WTC11 (cell line): ENCODE data around the gene HTR7. TPM values are rescaled to one million over a fixed set of nuclear protein-coding genes. Genes with fewer than 3 reads are reported as not detected.
"Not testable (repeated sequence)": the region's sequence is repeated elsewhere in the genome, so short reads cannot be mapped to it uniquely, and the experiment has no call there.

Experiments used
- ATAC-seq: fragments of 200-7000 bp; cut with Tn5 transposase; 2 replicates; pipeline ENCODE4 v1.10.0; 2021; ENCODE audit warnings: mild to moderate bottlenecking, moderate library complexity
- CTCF ChIA-PET: fragments of 300-600 bp; sonication (Branson Sonifier 250); formaldehyde crosslinking; loops from one replicate; lab custom pipeline; 2021; ENCODE audit warnings: antibody characterized with exemption; lab: Charles Lee
- POLR2A ChIA-PET: fragments of 350-600 bp; sonication (Branson Sonifier 250); formaldehyde crosslinking; loops from one replicate; lab custom pipeline; 2021; ENCODE audit warnings: antibody characterized with exemption; lab: Charles Lee
- DNase-seq: peaks from one replicate; pipeline ENCODE4 v3.0.0; 2021; ENCODE audit warnings: low spot score
- H3K27ac Mint-ChIP-seq: 2 replicates; pipeline ENCODE4 v1.8.0; 2021; ENCODE audit warnings: mixed read lengths
- H3K27me3 Mint-ChIP-seq: 2 replicates; pipeline ENCODE4 v1.8.0; 2021; ENCODE audit warnings: low read depth, mild to moderate bottlenecking, moderate library complexity, mixed read lengths
- H3K36me3 Mint-ChIP-seq: 2 replicates; pipeline ENCODE4 v1.8.0; 2021; ENCODE audit warnings: mixed read lengths
- H3K4me1 Mint-ChIP-seq: 2 replicates; pipeline ENCODE4 v1.8.0; 2022; ENCODE audit warnings: mixed read lengths
- H3K4me3 Mint-ChIP-seq: 2 replicates; pipeline ENCODE4 v1.8.0; 2021; ENCODE audit warnings: mild to moderate bottlenecking, moderate library complexity, mixed read lengths
- H3K9me3 Mint-ChIP-seq: 2 replicates; pipeline ENCODE4 v1.8.0; 2021; ENCODE audit warnings: mixed read lengths
- CBFB ChIP-seq: sonication (generic); formaldehyde crosslinking; IDR thresholded peaks from 2 replicates; pipeline ENCODE4 v1.8.1; 2022; ENCODE audit warnings: mild to moderate bottlenecking, low read depth, missing genetic modification reagents
- E2F1 ChIP-seq: sonication (generic); formaldehyde crosslinking; IDR thresholded peaks from 2 replicates; pipeline ENCODE4 v1.8.0; 2022; ENCODE audit warnings: mild to moderate bottlenecking, missing genetic modification reagents
- FOXJ3 ChIP-seq: sonication (generic); formaldehyde crosslinking; IDR thresholded peaks from 2 replicates; pipeline ENCODE4 v1.9.0; 2021; ENCODE audit warnings: missing genetic modification reagents, mild to moderate bottlenecking, borderline replicate concordance
- FOXK1 ChIP-seq: sonication (generic); formaldehyde crosslinking; IDR thresholded peaks from 2 replicates; pipeline ENCODE4 v1.8.0; 2022; ENCODE audit warnings: mild to moderate bottlenecking, moderate library complexity, missing genetic modification reagents
- GABPB1 ChIP-seq: sonication (generic); formaldehyde crosslinking; IDR thresholded peaks from 2 replicates; pipeline ENCODE4 v1.8.1; 2023; ENCODE audit warnings: mild to moderate bottlenecking, missing genetic modification reagents
- IRF2 ChIP-seq: sonication (generic); formaldehyde crosslinking; IDR thresholded peaks from 2 replicates; pipeline ENCODE4 v1.8.0; 2022; ENCODE audit warnings: low read depth, missing genetic modification reagents, borderline replicate concordance
- JUN ChIP-seq: sonication (generic); formaldehyde crosslinking; IDR thresholded peaks from 2 replicates; pipeline ENCODE4 v1.8.0; 2023; ENCODE audit warnings: mild to moderate bottlenecking, missing genetic modification reagents
- MAX ChIP-seq: sonication (generic); formaldehyde crosslinking; IDR thresholded peaks from 2 replicates; pipeline ENCODE4 v1.8.0; 2022; ENCODE audit warnings: mild to moderate bottlenecking, missing genetic modification reagents
- NFYB ChIP-seq: sonication (generic); formaldehyde crosslinking; conservative IDR thresholded peaks from 2 replicates; pipeline ENCODE4 v1.8.0; 2022; ENCODE audit warnings: low read depth, missing genetic modification reagents
- SMAD3 ChIP-seq: sonication (generic); formaldehyde crosslinking; IDR thresholded peaks from 2 replicates; pipeline ENCODE4 v1.8.0; 2022; ENCODE audit warnings: missing genetic modification reagents, mild to moderate bottlenecking, borderline replicate concordance
- TEAD4 ChIP-seq: sonication (generic); formaldehyde crosslinking; IDR thresholded peaks from 2 replicates; pipeline ENCODE4 v1.8.0; 2022; ENCODE audit warnings: mild to moderate bottlenecking, missing genetic modification reagents
- TP53 ChIP-seq: sonication (generic); formaldehyde crosslinking; IDR thresholded peaks from 2 replicates; pipeline ENCODE4 v1.8.1; 2023; ENCODE audit warnings: mild to moderate bottlenecking, missing genetic modification reagents
- ZMAT4 ChIP-seq: fragments of 250-450 bp; sonication (Bioruptor Pico); IDR thresholded peaks from 2 replicates; pipeline ENCODE4 v1.9.0; 2021; ENCODE audit warnings: mild to moderate bottlenecking
- ZNF121 ChIP-seq: sonication (generic); formaldehyde crosslinking; IDR thresholded peaks from 2 replicates; pipeline ENCODE4 v1.8.0; 2023; ENCODE audit warnings: missing genetic modification reagents
- ZNF138 ChIP-seq: sonication (generic); formaldehyde crosslinking; conservative IDR thresholded peaks from 2 replicates; pipeline ENCODE4 v1.8.1; 2022; ENCODE audit warnings: mild to moderate bottlenecking, moderate library complexity, missing genetic modification reagents
- total RNA-seq: library from RNA; stranded (reverse); gene quantifications from 3 replicates; pipeline ENCODE4 v1.2.3, GENCODE V29; 2021
- TF ChIP-seq, protein P1 (sequence below): fragments of 200-600 bp; IDR thresholded peaks from 2 replicates; pipeline ENCODE4 v1.8.0; 2022; ENCODE audit warnings: antibody characterized with exemption
- TF ChIP-seq, protein P2 (sequence below): sonication (generic); formaldehyde crosslinking; IDR thresholded peaks from 2 replicates; pipeline ENCODE4 v1.8.0; 2022; ENCODE audit warnings: mild to moderate bottlenecking, missing genetic modification reagents
- TF ChIP-seq, protein P3 (sequence below): sonication (generic); formaldehyde crosslinking; IDR thresholded peaks from 2 replicates; pipeline ENCODE4 v1.8.0; 2023; ENCODE audit warnings: mild to moderate bottlenecking, missing genetic modification reagents

Gene HTR7
- total RNA-seq, 1 experiment from 2014 or later = 11.2 TPM

DNA sequence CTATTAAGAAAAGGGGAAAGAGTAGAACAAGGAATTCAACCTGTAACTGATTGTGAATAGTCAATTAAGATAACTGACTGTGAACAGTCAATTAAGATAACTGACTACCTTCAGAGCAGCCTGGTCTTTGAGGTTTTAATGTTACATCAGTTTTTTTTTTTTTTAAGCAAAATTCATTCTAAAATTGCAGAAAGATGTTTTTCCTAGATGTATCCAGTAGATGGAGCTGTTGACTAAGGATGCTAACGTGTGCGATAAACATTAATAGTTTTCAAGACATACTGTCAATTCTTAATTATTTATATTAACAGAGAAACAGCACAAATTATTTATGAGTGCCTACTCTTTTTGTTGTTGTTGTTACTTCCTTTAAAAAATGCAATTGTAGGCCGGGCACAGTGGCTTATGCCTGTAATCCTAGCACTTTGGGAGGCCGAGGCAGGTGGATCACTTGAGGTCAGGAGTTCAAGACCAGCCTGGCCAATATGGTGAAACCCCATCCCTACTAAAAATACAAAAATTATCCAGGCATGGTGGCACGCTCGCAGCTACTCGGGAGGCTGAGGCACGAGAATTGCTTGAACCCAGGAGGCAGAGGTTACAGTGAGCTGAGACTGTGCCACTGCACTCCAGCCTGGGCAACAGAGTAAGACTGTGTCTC is 22.4 kb upstream of the HTR7 start:
- ATAC-seq, POLR2A ChIA-PET, DNase-seq: not testable (repeated sequence)

GRCh38 chr10:90879062-90879461 is 21.2 kb upstream of the HTR7 start:
- Mint-ChIP-seq H3K4me3 (no peak overlapping the region), H3K36me3 (peaks cover 46% of the 10 kb centered on the region), H3K27ac (no peak overlapping the region), H3K27me3 (no peaks in the 10 kb centered on the region; the same call in 1 of the 2 replicates), H3K4me1 (no peaks in the 10 kb centered on the region), H3K9me3 (no peaks in the 10 kb centered on the region)
- TF ChIP-seq CBFB (CRISPR knock-in tag) = no peak
- no peak for TF ChIP-seq TP53 (CRISPR knock-in tag)
- TF ChIP-seq FOXK1 (CRISPR knock-in tag) = no peak
- TF ChIP-seq FOXJ3 (CRISPR knock-in tag) = no peak
- CTCF ChIA-PET = interaction anchor here (0.5 to 1.7 kb wide), 5 partner anchors 9 to 167 kb away, joined by 3 to 7 read pairs (median 4); no protein-coding TSS in a partner anchor
- POLR2A ChIA-PET = no interaction called here
- no peak for ATAC-seq
- no peak for DNase-seq

More for the DNA sequence above, 22.4 kb upstream of the HTR7 start:
- not testable (repeated sequence) for H3K4me1 Mint-ChIP-seq, H3K4me3 Mint-ChIP-seq
- TF ChIP-seq, protein P1, sequence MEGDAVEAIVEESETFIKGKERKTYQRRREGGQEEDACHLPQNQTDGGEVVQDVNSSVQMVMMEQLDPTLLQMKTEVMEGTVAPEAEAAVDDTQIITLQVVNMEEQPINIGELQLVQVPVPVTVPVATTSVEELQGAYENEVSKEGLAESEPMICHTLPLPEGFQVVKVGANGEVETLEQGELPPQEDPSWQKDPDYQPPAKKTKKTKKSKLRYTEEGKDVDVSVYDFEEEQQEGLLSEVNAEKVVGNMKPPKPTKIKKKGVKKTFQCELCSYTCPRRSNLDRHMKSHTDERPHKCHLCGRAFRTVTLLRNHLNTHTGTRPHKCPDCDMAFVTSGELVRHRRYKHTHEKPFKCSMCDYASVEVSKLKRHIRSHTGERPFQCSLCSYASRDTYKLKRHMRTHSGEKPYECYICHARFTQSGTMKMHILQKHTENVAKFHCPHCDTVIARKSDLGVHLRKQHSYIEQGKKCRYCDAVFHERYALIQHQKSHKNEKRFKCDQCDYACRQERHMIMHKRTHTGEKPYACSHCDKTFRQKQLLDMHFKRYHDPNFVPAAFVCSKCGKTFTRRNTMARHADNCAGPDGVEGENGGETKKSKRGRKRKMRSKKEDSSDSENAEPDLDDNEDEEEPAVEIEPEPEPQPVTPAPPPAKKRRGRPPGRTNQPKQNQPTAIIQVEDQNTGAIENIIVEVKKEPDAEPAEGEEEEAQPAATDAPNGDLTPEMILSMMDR = peak; percentile 47
- TF ChIP-seq, all 79 proteins: peak for 1; not testable (repeated sequence) for 78
- peaks cover 49% of the 10 kb centered on the region for H3K36me3 Mint-ChIP-seq
- not testable (repeated sequence) for H3K27me3 Mint-ChIP-seq, H3K27ac Mint-ChIP-seq, H3K9me3 Mint-ChIP-seq
- CTCF ChIA-PET = interaction anchor here (0.7 to 1.7 kb wide), 15 partner anchors 8 to 168 kb away, joined by 3 to 10 read pairs (median 4); partner anchors contain the start of gene RPP30

DNA sequence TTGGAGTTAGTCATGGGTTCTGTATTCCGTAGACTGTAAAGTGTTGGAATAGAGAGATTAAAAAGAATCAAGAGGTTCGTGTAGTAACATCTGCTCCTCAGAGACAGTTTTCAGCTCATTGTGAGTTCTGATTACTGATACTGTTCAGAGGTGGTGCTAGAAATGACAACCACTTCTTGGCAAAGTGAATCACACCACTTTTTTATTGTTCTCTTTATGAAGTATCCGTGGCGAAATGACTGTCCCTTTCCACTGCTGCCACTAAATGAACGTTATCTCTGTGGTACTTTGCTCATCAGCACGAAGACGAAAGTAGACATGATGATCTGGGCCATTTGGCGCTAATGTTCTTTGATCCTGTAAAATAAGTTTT is 14.8 kb upstream of the HTR7 start:
- Mint-ChIP-seq H3K27ac (peak overlapping the region; percentile 95; the same call in 1 of the 2 replicates), H3K4me1 (peaks cover 25% of the 10 kb centered on the region), H3K27me3 (peaks cover 11% of the 10 kb centered on the region), H3K36me3 (peaks cover 19% of the 10 kb centered on the region), H3K9me3 (peaks cover 15% of the 10 kb centered on the region), H3K4me3 (peak overlapping the region; percentile 98)
- no peak for DNase-seq
- no peak for ATAC-seq
- CTCF ChIA-PET = interaction anchor here (1.8 kb wide), 1 partner anchor 10 kb away, joined by 16 read pairs; no protein-coding TSS in a partner anchor
- TF ChIP-seq, protein P2, sequence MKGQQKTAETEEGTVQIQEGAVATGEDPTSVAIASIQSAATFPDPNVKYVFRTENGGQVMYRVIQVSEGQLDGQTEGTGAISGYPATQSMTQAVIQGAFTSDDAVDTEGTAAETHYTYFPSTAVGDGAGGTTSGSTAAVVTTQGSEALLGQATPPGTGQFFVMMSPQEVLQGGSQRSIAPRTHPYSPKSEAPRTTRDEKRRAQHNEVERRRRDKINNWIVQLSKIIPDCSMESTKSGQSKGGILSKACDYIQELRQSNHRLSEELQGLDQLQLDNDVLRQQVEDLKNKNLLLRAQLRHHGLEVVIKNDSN (CRISPR knock-in tag) = no peak
- TF ChIP-seq CBFB (CRISPR knock-in tag) (no peak), GABPB1 (CRISPR knock-in tag) (no peak), TEAD4 (CRISPR knock-in tag) (no peak), ZNF138 (no peak), NFYB (no peak), JUN (CRISPR knock-in tag) (no peak), ZNF121 (CRISPR knock-in tag) (no peak), IRF2 (no peak)
- POLR2A ChIA-PET = no interaction called here

DNA sequence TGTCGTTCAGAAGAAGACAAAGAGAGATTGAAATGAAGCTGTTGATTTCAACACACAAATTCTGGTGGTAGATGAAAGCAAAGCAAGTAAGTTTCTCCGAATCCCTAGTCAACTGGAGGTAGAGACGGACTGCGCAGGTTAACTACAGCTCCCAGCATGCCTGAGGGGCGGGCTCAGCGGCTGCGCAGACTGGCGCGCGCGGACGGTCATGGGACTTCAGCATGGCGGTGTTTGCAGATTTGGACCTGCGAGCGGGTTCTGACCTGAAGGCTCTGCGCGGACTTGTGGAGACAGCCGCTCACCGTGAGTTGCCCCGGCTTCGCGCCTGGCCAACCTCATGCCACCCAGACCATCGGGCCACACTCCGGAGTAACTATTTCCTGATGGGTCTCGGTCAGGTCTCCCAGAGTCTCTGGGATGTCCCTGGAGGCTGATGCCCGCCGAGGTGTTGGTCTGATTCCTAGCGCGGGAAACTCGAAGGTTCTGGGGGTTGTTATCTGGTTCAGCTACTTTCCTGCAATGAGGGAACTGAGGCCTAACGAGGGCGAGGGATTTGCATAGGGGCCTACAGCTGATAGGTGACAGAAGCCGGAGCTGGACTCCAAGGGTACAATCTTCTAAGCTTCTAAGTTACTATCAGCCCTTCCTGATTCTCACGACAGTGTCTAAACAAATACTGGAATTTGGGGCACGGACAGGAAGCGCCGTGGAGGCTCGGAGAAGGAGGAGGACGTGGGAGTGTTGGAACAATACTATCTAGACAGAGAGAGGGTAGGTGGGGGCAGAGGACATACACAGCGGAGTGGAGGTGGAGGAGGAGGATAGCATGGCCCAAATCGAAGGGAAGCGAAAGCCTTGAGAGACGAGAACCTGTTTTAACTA is 14.2 kb upstream of the HTR7 start, which contains the start of gene RPP30:
Gene RPP30 (plus strand): TSS at position 209 of the 882 bp plus-strand sequence. CDS start 13 bp downstream, at position 222.
- CTCF ChIA-PET = interaction anchor here (0.7 to 1.8 kb wide), 7 partner anchors 8 to 121 kb away, joined by 3 to 16 read pairs (median 4); partner anchors contain the start of gene HTR7
- POLR2A ChIA-PET = interaction anchor here (0.5 kb wide), 1 partner anchor 117 kb away, joined by 5 read pairs; no protein-coding TSS in a partner anchor
- Mint-ChIP-seq H3K4me1 (peaks cover 25% of the 10 kb centered on the region), H3K27me3 (peaks cover 11% of the 10 kb centered on the region; the same call in 1 of the 2 replicates), H3K36me3 (peaks cover 14% of the 10 kb centered on the region), H3K27ac (peak within 1 kb of the TSS; percentile 95), H3K9me3 (peaks cover 15% of the 10 kb centered on the region), H3K4me3 (peak within 1 kb of the TSS; percentile 98)
- DNase-seq (peak; percentile 87), ATAC-seq (peak; percentile 96)
- TF ChIP-seq ZMAT4 (no peak), SMAD3 (no peak), MAX (CRISPR knock-in tag) (peak; percentile 46; the same call in 1 of the 2 replicates), E2F1 (CRISPR knock-in tag) (no peak)
- TF ChIP-seq, protein P3, sequence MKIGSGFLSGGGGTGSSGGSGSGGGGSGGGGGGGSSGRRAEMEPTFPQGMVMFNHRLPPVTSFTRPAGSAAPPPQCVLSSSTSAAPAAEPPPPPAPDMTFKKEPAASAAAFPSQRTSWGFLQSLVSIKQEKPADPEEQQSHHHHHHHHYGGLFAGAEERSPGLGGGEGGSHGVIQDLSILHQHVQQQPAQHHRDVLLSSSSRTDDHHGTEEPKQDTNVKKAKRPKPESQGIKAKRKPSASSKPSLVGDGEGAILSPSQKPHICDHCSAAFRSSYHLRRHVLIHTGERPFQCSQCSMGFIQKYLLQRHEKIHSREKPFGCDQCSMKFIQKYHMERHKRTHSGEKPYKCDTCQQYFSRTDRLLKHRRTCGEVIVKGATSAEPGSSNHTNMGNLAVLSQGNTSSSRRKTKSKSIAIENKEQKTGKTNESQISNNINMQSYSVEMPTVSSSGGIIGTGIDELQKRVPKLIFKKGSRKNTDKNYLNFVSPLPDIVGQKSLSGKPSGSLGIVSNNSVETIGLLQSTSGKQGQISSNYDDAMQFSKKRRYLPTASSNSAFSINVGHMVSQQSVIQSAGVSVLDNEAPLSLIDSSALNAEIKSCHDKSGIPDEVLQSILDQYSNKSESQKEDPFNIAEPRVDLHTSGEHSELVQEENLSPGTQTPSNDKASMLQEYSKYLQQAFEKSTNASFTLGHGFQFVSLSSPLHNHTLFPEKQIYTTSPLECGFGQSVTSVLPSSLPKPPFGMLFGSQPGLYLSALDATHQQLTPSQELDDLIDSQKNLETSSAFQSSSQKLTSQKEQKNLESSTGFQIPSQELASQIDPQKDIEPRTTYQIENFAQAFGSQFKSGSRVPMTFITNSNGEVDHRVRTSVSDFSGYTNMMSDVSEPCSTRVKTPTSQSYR = no peak
- TF ChIP-seq, protein P2 (CRISPR knock-in tag) = peak; percentile 62
